ENCODE measurements around the gene CARMIL1. TPM values are rescaled to one million over a fixed set of nuclear protein-coding genes. Genes with fewer than 3 reads are reported as not detected.

Gene CARMIL1
- total and polyA plus RNA-seq, 8 donors: 5.9 to 9.4 (median 7.8) TPM

GRCh38 chr6:25287941-25288340 is 8.8 kb downstream of the CARMIL1 start:
- H3K9me3 ChIP-seq: no peaks in the 10 kb centered on the region
- H3K4me3 ChIP-seq: no peak overlapping the region
- no peak overlapping the region for H3K27ac ChIP-seq
- no peaks in the 10 kb centered on the region for H3K4me1 ChIP-seq
- no peaks in the 10 kb centered on the region for H3K27me3 ChIP-seq
- DNase-seq: no peak
- no peak for ATAC-seq
- FAIRE-seq: no peak
- WGBS, 2 donors: 89 to 90% methylated on average over 6 of the region's 6 CpGs
- TF ChIP-seq, protein P1, sequence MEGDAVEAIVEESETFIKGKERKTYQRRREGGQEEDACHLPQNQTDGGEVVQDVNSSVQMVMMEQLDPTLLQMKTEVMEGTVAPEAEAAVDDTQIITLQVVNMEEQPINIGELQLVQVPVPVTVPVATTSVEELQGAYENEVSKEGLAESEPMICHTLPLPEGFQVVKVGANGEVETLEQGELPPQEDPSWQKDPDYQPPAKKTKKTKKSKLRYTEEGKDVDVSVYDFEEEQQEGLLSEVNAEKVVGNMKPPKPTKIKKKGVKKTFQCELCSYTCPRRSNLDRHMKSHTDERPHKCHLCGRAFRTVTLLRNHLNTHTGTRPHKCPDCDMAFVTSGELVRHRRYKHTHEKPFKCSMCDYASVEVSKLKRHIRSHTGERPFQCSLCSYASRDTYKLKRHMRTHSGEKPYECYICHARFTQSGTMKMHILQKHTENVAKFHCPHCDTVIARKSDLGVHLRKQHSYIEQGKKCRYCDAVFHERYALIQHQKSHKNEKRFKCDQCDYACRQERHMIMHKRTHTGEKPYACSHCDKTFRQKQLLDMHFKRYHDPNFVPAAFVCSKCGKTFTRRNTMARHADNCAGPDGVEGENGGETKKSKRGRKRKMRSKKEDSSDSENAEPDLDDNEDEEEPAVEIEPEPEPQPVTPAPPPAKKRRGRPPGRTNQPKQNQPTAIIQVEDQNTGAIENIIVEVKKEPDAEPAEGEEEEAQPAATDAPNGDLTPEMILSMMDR (IDR thresholded peaks at IDR 0.05): no peak
- intact Hi-C loops (cut with DNase I): no loop called here
- H3K36me3 ChIP-seq: no peaks in the 10 kb centered on the region

DNA sequence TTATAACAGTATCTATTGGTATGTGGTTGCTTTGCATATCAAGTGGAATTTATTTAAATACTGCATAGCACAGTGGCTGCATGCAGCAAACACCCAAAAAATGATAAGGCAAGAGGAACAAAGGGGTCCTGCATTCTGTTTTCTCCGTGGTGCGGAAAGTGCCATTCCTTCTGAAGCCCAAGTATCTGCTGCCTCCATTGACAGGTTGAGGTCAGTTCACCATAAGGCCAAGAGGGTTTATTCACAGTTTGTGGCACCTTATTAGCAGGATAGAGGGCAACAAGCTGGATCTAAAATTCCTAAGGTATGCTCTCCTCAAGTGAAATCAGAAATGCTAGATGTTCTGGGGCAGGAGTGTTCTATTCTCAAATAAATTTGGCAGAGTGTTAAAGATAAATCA is 9.3 kb downstream of the CARMIL1 start:
- ATAC-seq: no peak
- no peaks in the 10 kb centered on the region for H3K36me3 ChIP-seq
- H3K27me3 ChIP-seq: no peaks in the 10 kb centered on the region
- H3K4me3 ChIP-seq: no peak overlapping the region
- no peaks in the 10 kb centered on the region for H3K9me3 ChIP-seq
- intact Hi-C loops (cut with DNase I): no loop called here
- FAIRE-seq: no peak
- no peak overlapping the region for H3K27ac ChIP-seq
- 95 to 96% methylated on average over 2 of the region's 2 CpGs for whole genome bisulfite sequencing, 2 donors
- H3K4me1 ChIP-seq: no peaks in the 10 kb centered on the region
- no peak for DNase-seq
- TF ChIP-seq, protein P1 (IDR thresholded peaks at IDR 0.05): no peak

DNA sequence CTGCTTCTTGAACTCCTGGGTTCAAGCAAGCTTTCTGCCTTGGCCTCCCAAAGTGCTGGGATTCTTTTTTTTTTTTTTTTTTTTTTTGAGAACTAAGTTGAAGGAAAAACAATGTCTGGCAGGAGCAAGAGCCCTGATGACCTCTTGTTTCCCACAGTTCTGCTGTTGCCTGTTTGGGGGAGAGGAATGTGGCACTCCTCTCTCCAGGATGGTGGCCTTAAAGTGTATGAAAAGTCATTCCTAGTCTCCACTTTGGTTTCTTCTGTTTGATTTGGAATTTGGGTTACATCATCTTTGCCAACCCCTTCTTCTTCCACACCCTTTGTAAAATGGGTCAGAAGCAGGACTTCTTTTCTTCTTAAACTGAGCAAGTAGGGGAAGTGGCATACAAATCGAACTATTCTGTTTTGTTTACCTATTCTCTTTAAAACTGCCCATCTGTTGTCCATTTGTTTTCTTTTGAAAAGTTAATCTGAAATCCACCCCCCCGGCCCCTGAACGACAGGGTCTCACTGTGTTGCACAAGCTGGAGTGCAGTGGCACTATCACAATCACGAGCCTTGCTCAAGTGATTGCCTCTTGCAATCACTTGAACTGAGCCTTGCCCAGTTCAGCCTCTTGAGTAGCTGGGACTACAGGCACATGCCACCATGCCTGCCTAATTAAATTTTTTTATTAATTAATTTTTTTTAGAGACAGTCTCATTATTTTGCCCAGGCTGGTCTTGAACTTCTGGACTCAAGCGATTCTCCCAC is 11.3 kb downstream of the CARMIL1 start:
- 70% methylated on average over 5 of the region's 5 CpGs for WGBS, 2 donors
- intact Hi-C loops (cut with DNase I): no loop called here
- H3K36me3 ChIP-seq: no peaks in the 10 kb centered on the region
- ATAC-seq (no peak), FAIRE-seq (no peak), DNase-seq (no peak)
- TF ChIP-seq, protein P1 (IDR thresholded peaks at IDR 0.05): no peak
- no peak overlapping the region for H3K27ac ChIP-seq
- no peaks in the 10 kb centered on the region for H3K4me1 ChIP-seq
- no peaks in the 10 kb centered on the region for H3K27me3 ChIP-seq
- H3K9me3 ChIP-seq: no peaks in the 10 kb centered on the region
- no peak overlapping the region for H3K4me3 ChIP-seq

DNA sequence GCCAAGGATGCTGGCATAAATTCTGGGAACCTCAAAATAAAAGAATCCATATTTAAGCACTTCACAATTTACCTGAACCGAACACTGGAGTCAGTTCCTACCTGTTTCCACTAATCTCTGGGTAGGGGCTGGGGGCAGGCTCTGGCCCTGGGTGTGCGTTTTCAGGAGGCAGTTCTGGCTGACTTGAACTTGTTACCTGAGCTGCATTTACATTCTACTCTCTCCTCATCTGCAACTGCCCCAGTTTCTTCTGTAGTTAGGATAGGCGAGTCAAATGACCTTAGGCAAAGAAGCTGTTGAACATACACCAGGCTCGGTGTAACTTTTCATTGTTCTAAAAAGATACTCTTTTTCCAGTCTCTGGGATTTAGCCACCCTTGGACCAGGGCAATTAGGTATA is 13.2 kb downstream of the CARMIL1 start:
- 92 to 93% methylated on average over 4 of the region's 4 CpGs for WGBS, 2 donors
- TF ChIP-seq, protein P1 (IDR thresholded peaks at IDR 0.05): no peak
- Histone ChIP-seq H3K27me3 (no peaks in the 10 kb centered on the region), H3K36me3 (no peaks in the 10 kb centered on the region), H3K27ac (no peak overlapping the region), H3K9me3 (no peaks in the 10 kb centered on the region), H3K4me1 (no peaks in the 10 kb centered on the region), H3K4me3 (no peak overlapping the region)
- DNase-seq (no peak), ATAC-seq (no peak), FAIRE-seq (no peak)
- intact Hi-C loops (cut with DNase I): no loop called here

DNA sequence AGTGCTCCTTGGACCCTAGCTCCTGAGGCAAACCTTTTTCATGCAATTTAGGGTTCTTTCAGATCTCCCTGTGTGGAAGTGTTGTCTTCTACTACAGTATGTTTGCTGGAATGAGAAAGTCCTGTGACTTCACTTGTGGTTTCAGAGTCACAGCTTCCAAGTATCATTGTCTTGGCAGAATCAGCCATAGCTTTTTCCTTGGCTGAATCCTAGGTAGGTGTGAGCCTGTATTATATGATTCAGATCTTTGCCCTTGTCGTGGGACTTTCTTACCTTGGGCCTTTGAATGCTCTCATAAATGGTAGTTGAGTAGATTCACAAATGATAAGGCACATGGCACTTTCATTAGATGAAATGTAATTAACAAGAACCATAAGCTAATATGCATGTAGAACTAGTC is 16.5 kb downstream of the CARMIL1 start:
- intact Hi-C loops (cut with DNase I): no loop called here
- FAIRE-seq (no peak), DNase-seq (no peak), ATAC-seq (peak in 1 of 4 donors; percentile 15)
- Histone ChIP-seq H3K4me3 (no peak overlapping the region), H3K9me3 (no peaks in the 10 kb centered on the region), H3K27ac (no peak overlapping the region), H3K4me1 (no peaks in the 10 kb centered on the region), H3K36me3 (no peaks in the 10 kb centered on the region), H3K27me3 (no peaks in the 10 kb centered on the region)
- TF ChIP-seq, protein P1 (IDR thresholded peaks at IDR 0.05): no peak
- WGBS, 2 donors: 69 to 73% methylated on average over 1 of the region's 1 CpG

All from pancreas (tissue), 10 donors.